Measurements from ENCODE around the gene ALS2CL.

- TF ChIP-seq CREB1 (IDR thresholded peaks at IDR 0.05; ENCODE audit: low read depth) (no peak), ZBTB7A (IDR thresholded peaks at IDR 0.05; ENCODE audit: low read depth) (no peak), TEAD4 (IDR thresholded peaks at IDR 0.05) (no peak), FOXM1 (IDR thresholded peaks at IDR 0.05; ENCODE audit: borderline replicate concordance, low read depth) (no peak), RAD21 (IDR thresholded peaks at IDR 0.05; ENCODE audit: low read depth) (no peak), TCF12 (IDR thresholded peaks at IDR 0.05; ENCODE audit: low read depth) (no peak), EP300 (IDR thresholded peaks at IDR 0.05; ENCODE audit: borderline replicate concordance) (no peak), USF1 (IDR thresholded peaks at IDR 0.05) (no peak), CEBPB (IDR thresholded peaks at IDR 0.05) (no peak), MAX (IDR thresholded peaks at IDR 0.05) (no peak), REST (IDR thresholded peaks at IDR 0.05; ENCODE audit: low read depth) (no peak), YY1 (IDR thresholded peaks at IDR 0.05; ENCODE audit: low read depth) (no peak), TAF1 (IDR thresholded peaks at IDR 0.05; ENCODE audit: low read depth) (no peak), EGR1 (IDR thresholded peaks at IDR 0.05) (no peak)
These were observed 21.2 kb downstream of the ALS2CL start for GRCh38 chr3:46672349-46672695.

All from Ishikawa (cell line).